ENCODE measurements around the gene SHROOM1. TPM values are rescaled to one million over a fixed set of nuclear protein-coding genes. Genes with fewer than 3 reads are reported as not detected.

SHROOM1 gene
- total RNA-seq, 2 donors from 2014 or later = 5.2 to 6.8 TPM

DNA sequence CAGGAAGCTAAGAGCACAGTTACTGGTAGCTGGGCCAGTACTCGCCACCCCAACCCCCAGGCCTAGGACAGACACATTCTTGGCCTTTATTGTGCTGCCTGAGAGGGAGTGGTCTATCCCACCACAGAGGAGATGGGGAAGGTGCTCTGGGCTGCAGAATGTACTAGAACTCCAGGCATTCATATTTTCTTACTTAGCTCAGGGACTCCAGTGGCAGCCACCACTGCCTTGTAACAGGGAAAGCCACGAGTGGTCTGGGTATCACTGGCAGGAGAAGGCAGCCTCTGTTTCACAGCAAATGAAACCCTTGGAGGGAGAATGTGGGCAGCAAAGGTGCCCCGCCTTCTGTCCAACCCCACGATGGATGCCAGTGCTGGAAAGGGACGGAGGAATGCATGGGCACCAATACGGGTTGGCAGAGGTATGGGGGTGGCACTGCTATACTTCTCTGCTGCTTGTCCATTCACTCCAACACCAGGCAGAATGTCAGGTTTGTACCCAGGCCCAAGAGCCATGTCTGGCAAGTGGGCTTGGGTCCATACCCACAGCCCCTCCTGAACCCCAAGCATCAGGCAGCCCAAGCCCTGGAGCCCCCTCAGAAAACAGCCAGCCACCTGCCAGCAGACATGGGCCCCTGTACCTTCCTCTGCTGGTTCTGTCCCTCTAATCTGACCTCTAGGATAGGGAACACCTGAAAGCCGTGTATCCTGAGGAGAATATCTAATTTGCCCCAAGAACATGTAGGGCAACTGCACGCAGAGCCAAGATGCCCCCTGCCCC, 58.0 kb downstream of the SHROOM1 start:
- peak; percentile 69 for DNase-seq (ENCODE audit: low spot score)
- intact Hi-C loops (cut with DNase I) = no loop called here

Other genes with a start within 250 kb of the SHROOM1 start
- gene IL13, start 172.5 kb downstream of the SHROOM1 start, total RNA-seq = under 1 TPM in 1 of 2 donors, not detected in 1; 0.29 TPM
- not detected for gene IL4, start 156.7 kb downstream of the SHROOM1 start, total RNA-seq
- gene KIF3A, start 93.1 kb downstream of the SHROOM1 start, total RNA-seq = 10 to 100 TPM in 1 of 2 donors, 1 to 10 TPM in 1; 7.5 to 10.0 TPM
- not detected for gene CCNI2, start 83.2 kb downstream of the SHROOM1 start, total RNA-seq
- gene SEPTIN8, start 53.4 kb downstream of the SHROOM1 start, total RNA-seq = 10 to 100 TPM; 42.9 to 54.8 TPM
- not detected for gene SOWAHA, start 17.3 kb downstream of the SHROOM1 start, total RNA-seq
- gene GDF9, start 35.8 kb upstream of the SHROOM1 start, total RNA-seq = under 1 TPM; 0.33 to 0.51 TPM
- 100 to 1,000 TPM; 364 to 379 TPM for gene UQCRQ, start 36.0 kb upstream of the SHROOM1 start, total RNA-seq
- under 1 TPM; 0.48 to 0.69 TPM for gene LEAP2, start 43.0 kb upstream of the SHROOM1 start, total RNA-seq
- gene AFF4, start 133.0 kb upstream of the SHROOM1 start, total RNA-seq = 10 to 100 TPM; 78.2 to 90.3 TPM
- gene ZCCHC10, start 195.9 kb upstream of the SHROOM1 start, total RNA-seq = 10 to 100 TPM; 14.8 to 19.0 TPM
- 10 to 100 TPM; 70.4 to 89.8 TPM for gene HSPA4, start 221.4 kb upstream of the SHROOM1 start, total RNA-seq